Measurements from ENCODE around the gene ERGIC3. TPM values are rescaled to one million over a fixed set of nuclear protein-coding genes. Genes with fewer than 3 reads are reported as not detected.

The ERGIC3 gene
- total and polyA plus RNA-seq, 2 of the 13 experiments (the other 11 are each of a cell fraction or from before 2014, with no cell fraction given), result 407 to 670 TPM

GRCh38 chr20:35604449-35604747, 62.5 kb downstream of the ERGIC3 start (continued):
- TF ChIP-seq, protein P1, sequence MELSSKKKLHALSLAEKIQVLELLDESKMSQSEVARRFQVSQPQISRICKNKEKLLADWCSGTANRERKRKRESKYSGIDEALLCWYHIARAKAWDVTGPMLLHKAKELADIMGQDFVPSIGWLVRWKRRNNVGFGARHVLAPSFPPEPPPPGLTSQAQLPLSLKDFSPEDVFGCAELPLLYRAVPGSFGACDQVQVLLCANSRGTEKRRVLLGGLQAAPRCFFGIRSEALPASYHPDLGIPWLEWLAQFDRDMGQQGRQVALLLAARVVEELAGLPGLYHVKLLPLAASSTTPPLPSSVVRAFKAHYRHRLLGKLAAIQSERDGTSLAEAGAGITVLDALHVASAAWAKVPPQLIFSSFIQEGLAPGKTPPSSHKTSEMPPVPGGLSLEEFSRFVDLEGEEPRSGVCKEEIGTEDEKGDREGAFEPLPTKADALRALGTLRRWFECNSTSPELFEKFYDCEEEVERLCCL (CRISPR knock-in tag; IDR thresholded peaks at IDR 0.05; ENCODE audit: borderline replicate concordance), result no peak
- TF ChIP-seq CSRNP1 (CRISPR knock-in tag; IDR thresholded peaks at IDR 0.05) (no peak), ASH2L (IDR thresholded peaks at IDR 0.05; ENCODE audit: insufficient read length, low read depth, low read length) (no peak), ZNF891 (CRISPR knock-in tag; IDR thresholded peaks at IDR 0.05) (no peak), IRF1 (CRISPR knock-in tag; IDR thresholded peaks at IDR 0.05; ENCODE audit: low read depth) (no peak), ZNF737 (CRISPR knock-in tag; IDR thresholded peaks at IDR 0.05; ENCODE audit: borderline replicate concordance) (no peak), ZNF709 (CRISPR knock-in tag; IDR thresholded peaks at IDR 0.05) (no peak), ZNF780A (CRISPR knock-in tag; IDR thresholded peaks at IDR 0.05) (no peak), TEAD3 (CRISPR knock-in tag; optimal IDR thresholded peaks at IDR 0.05; ENCODE audit: borderline replicate concordance) (peak; percentile 37), CENPT (CRISPR knock-in tag; IDR thresholded peaks at IDR 0.05; ENCODE audit: low read depth) (no peak), KMT2B (CRISPR knock-in tag; IDR thresholded peaks at IDR 0.05) (no peak), GABPA (IDR thresholded peaks at IDR 0.05; ENCODE audit: low read depth, low read length) (no peak), GABPA (CRISPR knock-in tag; IDR thresholded peaks at IDR 0.05; ENCODE audit: low read depth) (no peak), RORA (CRISPR knock-in tag; IDR thresholded peaks at IDR 0.05) (no peak), ETV6 (CRISPR knock-in tag; conservative IDR thresholded peaks at IDR 0.05) (no peak), ZNF879 (CRISPR knock-in tag; IDR thresholded peaks at IDR 0.05) (no peak), SALL2 (CRISPR knock-in tag; IDR thresholded peaks at IDR 0.05) (no peak), ZNF282 (IDR thresholded peaks at IDR 0.05; ENCODE audit: partially characterized antibody) (no peak), ZNF574 (CRISPR knock-in tag; IDR thresholded peaks at IDR 0.05) (peak; percentile 32; the same call in 1 of the 2 replicates)
- TF ChIP-seq, protein P2, sequence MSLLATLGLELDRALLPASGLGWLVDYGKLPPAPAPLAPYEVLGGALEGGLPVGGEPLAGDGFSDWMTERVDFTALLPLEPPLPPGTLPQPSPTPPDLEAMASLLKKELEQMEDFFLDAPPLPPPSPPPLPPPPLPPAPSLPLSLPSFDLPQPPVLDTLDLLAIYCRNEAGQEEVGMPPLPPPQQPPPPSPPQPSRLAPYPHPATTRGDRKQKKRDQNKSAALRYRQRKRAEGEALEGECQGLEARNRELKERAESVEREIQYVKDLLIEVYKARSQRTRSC (CRISPR knock-in tag; IDR thresholded peaks at IDR 0.05; ENCODE audit: low read depth), result no peak
